Rectal smooth muscle tissue (tissue), 1 donor: ENCODE data around the gene CDKN1B.
"Not testable (repeated sequence)": the region's sequence is repeated elsewhere in the genome, so short reads cannot be mapped to it uniquely, and the experiment has no call there.

Experiments used
- H3K27ac ChIP-seq: one replicate; pipeline ENCODE4 v1.7.0; 2013; ENCODE audit warnings: low read depth, low read length, inconsistent platforms
- H3K27me3 ChIP-seq: one replicate; pipeline ENCODE4 v1.7.0; 2013; ENCODE audit warnings: low read length; ENCODE audit not compliant: control insufficient read depth, insufficient read depth
- H3K36me3 ChIP-seq: one replicate; pipeline ENCODE4 v1.7.0; 2013; ENCODE audit warnings: low read length; ENCODE audit not compliant: control insufficient read depth, insufficient read depth
- H3K4me1 ChIP-seq: one replicate; pipeline ENCODE4 v1.7.0; 2013; ENCODE audit warnings: low read length; ENCODE audit not compliant: control insufficient read depth, insufficient read depth
- H3K4me3 ChIP-seq: one replicate; pipeline ENCODE4 v1.7.0; 2013; ENCODE audit warnings: low read length
- H3K9ac ChIP-seq: one replicate; pipeline ENCODE4 v1.7.0; 2013; ENCODE audit warnings: low read length

The CDKN1B gene

DNA sequence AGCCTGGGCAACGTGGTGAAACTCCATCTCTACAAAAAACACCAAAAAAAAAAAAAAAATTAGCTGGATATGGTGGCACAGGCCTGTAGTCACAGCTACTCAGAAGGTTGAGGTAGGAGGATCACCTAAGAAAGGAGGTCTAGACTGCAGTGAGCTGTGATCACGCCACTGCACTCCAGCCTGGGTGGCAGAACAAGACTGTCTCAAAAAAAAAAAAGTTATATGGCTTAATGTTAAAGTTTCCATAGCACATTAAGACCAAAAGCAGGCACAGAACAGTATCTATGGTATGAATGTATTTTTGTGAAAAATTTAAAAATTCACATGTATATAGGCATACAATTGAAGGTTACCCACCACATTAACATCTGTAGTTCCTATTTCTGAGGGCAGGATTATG lies 15.9 kb downstream of the CDKN1B start:
- Histone ChIP-seq H3K27me3 (no peaks in the 10 kb centered on the region), H3K9ac (no peak overlapping the region), H3K36me3 (no peaks in the 10 kb centered on the region), H3K4me3 (no peak overlapping the region), H3K4me1 (peaks cover 10% of the 10 kb centered on the region), H3K27ac (no peak overlapping the region)

DNA sequence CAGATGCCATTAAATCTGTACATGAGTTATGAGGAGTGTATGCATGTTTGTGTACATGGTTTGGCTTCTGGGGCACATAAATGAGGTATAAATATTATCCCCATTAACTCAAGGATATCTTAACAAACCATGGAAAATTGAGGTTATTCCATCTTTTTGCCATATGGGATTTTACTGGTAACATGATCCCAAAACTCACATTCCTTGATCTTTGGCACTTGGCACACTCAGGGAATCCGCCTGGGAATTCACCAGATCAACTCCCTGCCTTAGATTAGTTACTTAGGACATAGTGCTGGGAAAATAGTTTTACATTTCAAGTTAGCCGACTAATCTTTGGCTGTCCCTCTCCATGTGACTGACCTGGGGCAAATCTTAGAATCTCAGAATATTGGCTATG lies 16.9 kb downstream of the CDKN1B start:
- Histone ChIP-seq H3K4me1 (peaks cover 10% of the 10 kb centered on the region), H3K9ac (no peak overlapping the region), H3K4me3 (no peak overlapping the region), H3K27ac (no peak overlapping the region), H3K36me3 (no peaks in the 10 kb centered on the region), H3K27me3 (no peaks in the 10 kb centered on the region)

- Histone ChIP-seq H3K4me1 (peaks cover 10% of the 10 kb centered on the region), H3K36me3 (no peaks in the 10 kb centered on the region), H3K9ac (no peak overlapping the region), H3K27ac (peak overlapping the region; percentile 19), H3K4me3 (peak overlapping the region; percentile 48), H3K27me3 (no peaks in the 10 kb centered on the region)
These were observed 17.4 kb downstream of the CDKN1B start for GRCh38 chr12:12734561-12735071.

DNA sequence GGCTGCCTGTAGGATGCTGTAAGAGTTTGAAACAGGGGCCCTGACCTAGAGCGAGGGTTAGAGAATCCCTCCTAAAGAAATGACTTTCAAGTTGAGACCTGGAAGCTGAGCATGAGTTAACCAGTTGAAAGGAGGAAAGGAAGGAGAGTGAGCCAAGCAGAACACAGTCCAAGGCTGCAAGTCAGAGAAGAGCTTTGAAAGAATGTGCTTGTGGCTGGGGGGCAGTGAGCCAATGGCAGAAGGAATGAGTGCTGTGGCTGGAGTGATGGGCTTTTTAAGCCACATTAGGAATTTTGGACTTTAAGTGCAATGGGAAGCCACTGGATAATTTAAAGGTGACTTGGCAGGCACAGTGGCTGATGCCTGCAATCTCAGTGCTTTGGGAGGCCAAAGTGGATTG lies 18.1 kb downstream of the CDKN1B start:
- no peak overlapping the region for H3K9ac ChIP-seq
- no peaks in the 10 kb centered on the region for H3K36me3 ChIP-seq
- H3K4me3 ChIP-seq, result peak overlapping the region; percentile 13
- no peaks in the 10 kb centered on the region for H3K27me3 ChIP-seq
- peak overlapping the region; percentile 10 for H3K27ac ChIP-seq
- H3K4me1 ChIP-seq, result peaks cover 10% of the 10 kb centered on the region

DNA sequence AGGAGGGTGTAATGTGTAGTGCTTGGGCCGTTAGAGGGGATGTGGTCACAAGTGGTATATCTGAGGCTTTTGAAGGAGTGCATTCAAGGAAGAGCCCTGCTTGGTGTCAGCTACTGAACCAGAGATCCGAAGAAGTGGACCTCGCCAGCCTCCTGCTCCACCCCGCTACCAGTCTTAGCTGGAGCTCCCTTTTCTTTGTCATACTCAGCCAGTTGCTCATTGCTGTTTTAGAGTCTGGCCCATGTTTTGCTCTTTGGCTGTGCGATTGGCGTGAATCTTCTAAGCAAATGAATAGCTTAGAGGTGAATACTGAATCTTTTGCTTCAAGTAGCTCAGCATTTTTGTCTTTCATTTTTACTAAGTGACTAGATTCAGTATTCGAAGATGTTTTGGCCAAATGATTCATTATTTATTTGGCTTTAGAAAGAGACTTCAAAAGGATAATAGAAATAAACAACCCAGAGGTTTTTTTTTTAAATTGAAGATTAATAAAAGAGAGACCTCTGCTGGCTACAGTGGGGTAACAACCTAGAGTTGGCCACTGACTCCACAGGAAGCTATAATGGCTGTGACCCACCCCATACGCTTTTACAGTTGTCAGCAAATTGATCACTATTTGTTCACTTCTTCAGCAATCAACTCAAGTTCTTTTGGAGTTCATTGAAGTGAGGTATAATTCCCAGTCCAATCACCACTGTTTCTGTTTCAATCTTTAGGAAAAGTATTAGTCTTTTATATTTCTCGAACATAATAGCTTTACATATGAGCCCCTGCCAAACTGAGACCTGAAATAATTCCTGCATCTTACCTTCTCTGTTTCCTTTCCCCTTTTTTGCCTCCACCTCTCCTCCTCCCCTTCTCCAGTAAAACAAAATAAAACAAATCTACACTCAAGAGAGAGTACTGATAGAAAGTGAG lies 19.9 kb downstream of the CDKN1B start:
- no peaks in the 10 kb centered on the region for H3K36me3 ChIP-seq
- H3K4me3 ChIP-seq, result peak overlapping the region; percentile 35
- H3K27me3 ChIP-seq, result no peaks in the 10 kb centered on the region
- H3K9ac ChIP-seq, result no peak overlapping the region
- H3K4me1 ChIP-seq, result peaks cover 13% of the 10 kb centered on the region
- peak overlapping the region; percentile 67 for H3K27ac ChIP-seq

- not testable (repeated sequence) for H3K27ac ChIP-seq, H3K4me3 ChIP-seq, H3K36me3 ChIP-seq, H3K9ac ChIP-seq, H3K27me3 ChIP-seq
- H3K4me1 ChIP-seq, result peaks cover 13% of the 10 kb centered on the region
These were observed 21.0 kb downstream of the CDKN1B start for GRCh38 chr12:12738152-12738551.

DNA sequence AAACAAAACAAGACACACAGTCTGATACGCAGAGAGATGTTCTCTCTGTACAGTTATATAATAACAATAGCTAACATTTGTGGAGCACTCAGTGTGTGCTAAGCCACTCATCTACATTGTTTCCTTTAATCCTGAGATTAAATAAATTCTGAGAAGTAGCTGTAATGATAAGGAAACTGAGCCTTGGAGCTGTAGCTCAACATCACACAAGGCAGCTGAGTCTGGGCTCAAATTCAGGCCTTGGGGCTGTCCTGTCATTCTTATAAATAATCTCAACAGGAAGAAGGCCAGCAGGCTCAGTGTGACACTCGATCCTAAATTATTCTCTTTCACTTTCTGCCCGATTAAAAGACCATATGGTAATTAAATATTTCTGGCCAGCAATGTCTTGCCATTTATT lies 24.5 kb downstream of the CDKN1B start:
- Histone ChIP-seq H3K4me3 (no peak overlapping the region), H3K27ac (no peak overlapping the region), H3K36me3 (no peaks in the 10 kb centered on the region), H3K27me3 (no peaks in the 10 kb centered on the region), H3K9ac (no peak overlapping the region), H3K4me1 (peaks cover 10% of the 10 kb centered on the region)

DNA sequence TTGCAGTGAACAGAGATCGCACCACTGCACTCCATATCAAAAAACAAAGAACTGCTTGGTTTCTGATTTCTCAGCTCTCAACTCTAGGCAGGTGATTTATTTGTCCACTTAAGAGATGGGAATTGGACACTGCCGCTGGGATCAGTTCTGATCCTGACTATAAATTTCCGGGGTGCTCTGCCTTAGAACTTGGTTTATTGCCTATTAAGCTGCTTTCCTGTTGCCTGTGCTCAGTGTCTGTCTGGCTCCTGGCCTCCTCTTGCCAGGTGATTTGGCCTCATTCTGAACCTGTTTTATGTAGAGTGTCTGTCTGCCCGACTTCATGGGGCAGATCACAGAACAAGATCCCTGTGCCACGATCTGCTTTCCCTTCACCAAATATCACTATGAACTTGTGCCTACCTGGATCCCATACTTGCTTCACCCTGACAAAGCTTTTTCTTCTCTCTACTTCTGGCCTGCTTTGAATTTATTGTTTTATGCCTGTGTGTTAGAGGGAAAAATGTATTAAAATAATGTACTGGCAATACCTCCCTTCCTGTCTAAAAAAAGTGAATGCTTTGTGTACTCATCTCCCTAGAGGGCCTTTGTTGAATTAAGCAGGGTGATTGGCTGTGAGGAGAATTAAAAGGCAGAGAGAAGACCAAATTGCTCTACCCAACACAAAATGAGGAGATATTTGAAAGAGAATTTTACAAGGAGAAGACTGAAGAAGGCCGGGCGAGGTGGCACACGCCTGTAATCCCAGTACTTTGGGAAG lies 27.6 kb downstream of the CDKN1B start:
- Histone ChIP-seq H3K27me3 (no peaks in the 10 kb centered on the region), H3K36me3 (no peaks in the 10 kb centered on the region), H3K4me3 (no peak overlapping the region), H3K4me1 (peaks cover 2% of the 10 kb centered on the region), H3K9ac (no peak overlapping the region), H3K27ac (no peak overlapping the region)

DNA sequence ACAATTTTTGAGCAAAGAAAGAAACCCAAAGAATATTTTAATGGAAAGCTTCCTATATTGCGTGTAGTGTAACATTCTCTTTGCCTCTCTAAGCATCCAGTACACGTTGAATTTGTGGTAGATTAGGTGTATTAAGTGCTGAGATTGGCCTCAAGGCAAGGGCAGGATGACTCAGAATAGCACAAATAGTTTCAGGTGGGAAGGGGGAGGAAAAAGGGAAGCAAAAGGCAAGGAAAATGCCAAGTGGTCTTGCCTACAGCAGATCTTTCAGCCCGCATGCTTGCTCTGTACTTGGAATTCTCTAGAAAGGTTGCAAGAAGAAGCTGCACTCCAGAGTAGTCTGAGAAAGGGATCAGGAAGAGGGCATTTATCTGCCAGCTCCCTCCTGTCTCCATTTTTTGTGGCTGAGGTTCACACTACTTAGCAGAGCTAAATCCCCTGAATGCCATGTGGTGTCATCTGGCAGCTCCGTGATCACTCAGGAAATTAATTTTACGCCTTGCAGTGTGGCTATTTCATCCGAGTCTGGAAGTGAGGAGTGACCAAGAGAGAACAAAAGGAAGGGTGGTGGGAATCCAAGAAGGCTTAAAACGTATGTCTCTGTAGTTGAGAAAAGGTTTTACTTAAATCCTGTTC lies 28.5 kb downstream of the CDKN1B start:
- Histone ChIP-seq H3K36me3 (no peaks in the 10 kb centered on the region), H3K9ac (no peak overlapping the region), H3K27ac (no peak overlapping the region), H3K4me3 (no peak overlapping the region), H3K27me3 (no peaks in the 10 kb centered on the region), H3K4me1 (peaks cover 2% of the 10 kb centered on the region)

DNA sequence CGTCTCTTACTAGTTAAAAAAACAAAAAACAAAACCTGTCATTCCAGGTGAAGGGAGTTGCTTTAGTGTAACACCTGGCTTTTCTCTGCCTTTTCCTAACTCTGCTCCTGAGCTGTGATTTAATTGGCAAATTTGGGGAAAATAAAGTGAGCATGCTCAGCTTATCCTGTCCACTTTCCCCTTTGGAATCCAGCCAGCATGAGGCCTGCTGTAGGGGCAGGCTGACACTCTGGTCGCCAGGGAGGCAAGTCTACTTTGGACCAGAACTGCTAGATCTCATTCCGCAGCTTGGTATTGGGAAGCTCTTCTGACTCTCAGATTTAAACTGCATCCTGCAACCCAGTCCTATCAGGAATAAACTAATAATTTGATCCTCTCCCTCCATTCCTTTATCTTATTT lies 30.1 kb downstream of the CDKN1B start:
- Histone ChIP-seq H3K27me3 (no peaks in the 10 kb centered on the region), H3K36me3 (no peaks in the 10 kb centered on the region), H3K4me1 (no peaks in the 10 kb centered on the region), H3K9ac (no peak overlapping the region), H3K27ac (no peak overlapping the region), H3K4me3 (no peak overlapping the region)

DNA sequence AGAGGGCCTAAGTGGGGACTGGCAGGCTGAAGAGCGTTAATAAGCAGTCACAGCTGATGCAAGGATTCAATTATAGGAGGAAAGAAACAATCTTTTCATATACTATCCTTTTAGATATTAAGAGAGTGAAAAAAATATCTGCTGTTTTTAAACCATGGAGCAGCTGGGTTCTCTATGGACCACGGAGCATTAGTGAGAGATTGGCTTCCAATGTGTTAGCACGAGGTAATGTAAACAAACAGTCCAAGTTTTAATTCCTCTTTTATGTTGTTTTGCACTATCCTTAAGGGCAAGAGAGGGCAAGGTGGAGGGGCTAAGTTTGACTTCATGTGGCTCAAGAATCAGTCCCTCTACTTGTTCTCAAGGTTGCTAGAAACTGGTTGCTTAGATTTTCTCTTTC lies 30.9 kb downstream of the CDKN1B start:
- Histone ChIP-seq H3K9ac (no peak overlapping the region), H3K4me3 (no peak overlapping the region), H3K36me3 (no peaks in the 10 kb centered on the region), H3K4me1 (no peaks in the 10 kb centered on the region), H3K27ac (no peak overlapping the region), H3K27me3 (no peaks in the 10 kb centered on the region)

GRCh38 chr12:12749433-12749832 lies 32.3 kb downstream of the CDKN1B start:
- no peak overlapping the region for H3K9ac ChIP-seq
- H3K27ac ChIP-seq, result no peak overlapping the region
- H3K4me1 ChIP-seq, result no peaks in the 10 kb centered on the region
- no peaks in the 10 kb centered on the region for H3K36me3 ChIP-seq
- no peaks in the 10 kb centered on the region for H3K27me3 ChIP-seq
- H3K4me3 ChIP-seq, result peak overlapping the region; percentile 49
